Mucosa of descending colon (tissue), 3 donors: ENCODE measurements around the gene TXNRD3. TPM values are rescaled to one million over a fixed set of nuclear protein-coding genes. Genes with fewer than 3 reads are reported as not detected.

Source experiments
- ATAC-seq: fragments of 200-7000 bp; cut with Tn5 transposase; one replicate; pipeline ENCODE4 v1.9.1; 2020; ENCODE audit warnings: mild to moderate bottlenecking, moderate library complexity
- DNase-seq, 3 donors: peaks; one replicate each; pipeline ENCODE4 v3.0.0-alpha.2; 2020
- H3K36me3 ChIP-seq: fragments of 200-600 bp; one replicate; pipeline ENCODE4 v1.8.0; 2021; ENCODE audit warnings: low read depth, mild to moderate bottlenecking
- H3K4me1 ChIP-seq: fragments of 200-600 bp; one replicate; pipeline ENCODE4 v1.8.0; 2021; ENCODE audit warnings: low read depth, mild to moderate bottlenecking
- H3K4me3 ChIP-seq: fragments of 200-600 bp; one replicate; pipeline ENCODE4 v1.8.0; 2021; ENCODE audit warnings: mild to moderate bottlenecking
- H3K9me3 ChIP-seq: fragments of 200-600 bp; one replicate; pipeline ENCODE4 v1.8.0; 2021; ENCODE audit warnings: mild to moderate bottlenecking
- CTCF ChIP-seq: fragments of 200-600 bp; IDR thresholded peaks from one replicate; pipeline ENCODE4 v1.8.0; 2022; ENCODE audit warnings: antibody characterized with exemption, mild to moderate bottlenecking
- intact Hi-C, 2 donors: fragments of 100-400 bp; cut with DNase I in 1 of 2; cut with micrococcal nuclease in 1 of 2; formaldehyde crosslinking; loops; one replicate each; pipeline versions ENCODE4 v1.11.0 to v1.11.1; 2022; cut with DNase I, micrococcal nuclease
- total RNA-seq, 3 donors: library from RNA; stranded (reverse); fragmentation: NEBNext Ultra II Directional in 2 of 3; extraction: Animal tissue kit (Norgen Biotek cat#: 25700) in 2 of 3; gene quantifications; one replicate each; pipeline versions ENCODE4 v1.2.1 to v1.2.4, GENCODE V29; 2021 to 2023
- donor health status: DM: no; HTN: no; CAD: no; lungs with moderate emphysema.
- donor health status: DM: no; HTN: no; CAD: no.
- donor health status: DM: no; HTN: yes; CAD: no.

The TXNRD3 gene
- total RNA-seq, 3 donors from 2014 or later: 4.5 to 11.4 (median 5.4) TPM

GRCh38 chr3:126678693-126679317 lies 23.9 kb upstream of the TXNRD3 start:
- ATAC-seq (peak; percentile 71), DNase-seq (peak in 2 of 3 donors; percentile 25 to 32)
- Histone ChIP-seq H3K4me3 (no peak overlapping the region), H3K36me3 (no peaks in the 10 kb centered on the region), H3K9me3 (no peaks in the 10 kb centered on the region), H3K4me1 (no peaks in the 10 kb centered on the region)
- TF ChIP-seq CTCF: no peak
- intact Hi-C loops: loop anchor here (5.0 kb wide), 3 partner anchors 778 to 873 kb away; no protein-coding TSS in a partner anchor

- no peaks in the 10 kb centered on the region for H3K36me3 ChIP-seq
- no peak for ATAC-seq
- DNase-seq: no peak
- no peaks in the 10 kb centered on the region for H3K9me3 ChIP-seq
- intact Hi-C loops: loop anchor here (5.0 kb wide), 3 partner anchors 779 to 874 kb away; no protein-coding TSS in a partner anchor
- H3K4me1 ChIP-seq: no peaks in the 10 kb centered on the region
- no peak overlapping the region for H3K4me3 ChIP-seq
- no peak for TF ChIP-seq CTCF
These were observed 23.1 kb upstream of the TXNRD3 start for GRCh38 chr3:126677862-126678503.

GRCh38 chr3:126676919-126677705 lies 22.2 kb upstream of the TXNRD3 start:
- Histone ChIP-seq H3K36me3 (no peaks in the 10 kb centered on the region), H3K4me1 (no peaks in the 10 kb centered on the region), H3K4me3 (no peak overlapping the region), H3K9me3 (no peaks in the 10 kb centered on the region)
- intact Hi-C loops: loop anchor here (5.0 kb wide), 3 partner anchors 780 to 875 kb away; no protein-coding TSS in a partner anchor
- ATAC-seq (no peak), DNase-seq (no peak)
- no peak for TF ChIP-seq CTCF

- H3K36me3 ChIP-seq: no peaks in the 10 kb centered on the region
- H3K9me3 ChIP-seq: no peaks in the 10 kb centered on the region
- no peak overlapping the region for H3K4me3 ChIP-seq
- no peaks in the 10 kb centered on the region for H3K4me1 ChIP-seq
- DNase-seq: no peak
- ATAC-seq: no peak
- intact Hi-C loops: no loop called here
- TF ChIP-seq CTCF: no peak
These were observed 17.8 kb upstream of the TXNRD3 start for GRCh38 chr3:126672741-126673140.

- intact Hi-C loops: no loop called here
- ATAC-seq (no peak), DNase-seq (no peak)
- Histone ChIP-seq H3K36me3 (no peaks in the 10 kb centered on the region), H3K4me3 (no peak overlapping the region), H3K4me1 (no peaks in the 10 kb centered on the region), H3K9me3 (no peaks in the 10 kb centered on the region)
- TF ChIP-seq CTCF: no peak
These were observed 17.4 kb upstream of the TXNRD3 start for GRCh38 chr3:126672340-126672739.
